GM19328 (cell line): ENCODE data around the gene TSPYL1.

Experiments
- ATAC-seq: cut with Tn5 transposase; IDR thresholded peaks from one replicate; pipeline ENCODE4 v1.9.1; 2021; ENCODE audit warnings: mild to moderate bottlenecking, moderate library complexity; ENCODE audit not compliant: unreplicated experiment

Gene TSPYL1

DNA sequence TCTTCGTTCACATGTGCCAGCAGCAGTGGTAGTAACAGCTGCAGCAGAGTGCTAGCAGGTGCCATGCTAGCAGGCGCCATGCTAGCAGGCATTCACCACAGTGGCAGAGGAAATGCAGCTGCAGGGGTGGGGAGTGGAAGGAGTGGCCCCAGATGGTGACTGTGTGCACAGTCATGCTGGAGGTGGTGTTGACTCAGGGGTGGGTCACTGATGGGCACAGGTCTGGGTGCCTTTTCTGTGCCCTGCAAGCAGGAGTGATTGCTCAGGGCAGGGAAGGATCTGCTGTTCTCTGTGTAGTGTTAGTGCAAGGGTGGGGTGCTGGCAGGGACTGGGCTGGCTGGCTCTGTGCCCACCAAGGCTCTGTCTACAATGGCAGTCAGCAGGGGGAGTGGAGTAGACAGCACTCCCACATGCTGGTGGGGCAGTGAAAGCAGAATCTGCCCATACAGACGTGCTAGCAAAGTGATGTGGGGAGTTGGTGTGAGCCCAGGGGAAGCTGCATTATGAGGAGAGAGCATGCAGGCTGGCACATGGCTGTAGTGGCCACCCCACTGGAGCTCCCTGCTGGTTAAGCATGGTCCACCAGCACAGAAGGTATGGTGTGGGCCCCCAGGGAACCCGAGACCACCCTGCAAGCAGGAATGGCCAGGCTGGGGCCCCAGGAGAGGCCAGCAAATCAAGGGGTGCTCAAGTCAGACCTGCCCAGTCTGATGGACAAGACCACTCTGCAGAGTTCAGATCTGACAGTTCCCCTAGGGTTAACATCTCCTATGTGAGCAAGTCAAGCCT lies 14.5 kb downstream of the TSPYL1 start:
- no peak for ATAC-seq

GRCh38 chr6:116263353-116263752 lies 16.4 kb downstream of the TSPYL1 start:
- ATAC-seq, result no peak

- ATAC-seq, result no peak
Measured at GRCh38 chr6:116258520-116258919, 21.2 kb downstream of the TSPYL1 start.

DNA sequence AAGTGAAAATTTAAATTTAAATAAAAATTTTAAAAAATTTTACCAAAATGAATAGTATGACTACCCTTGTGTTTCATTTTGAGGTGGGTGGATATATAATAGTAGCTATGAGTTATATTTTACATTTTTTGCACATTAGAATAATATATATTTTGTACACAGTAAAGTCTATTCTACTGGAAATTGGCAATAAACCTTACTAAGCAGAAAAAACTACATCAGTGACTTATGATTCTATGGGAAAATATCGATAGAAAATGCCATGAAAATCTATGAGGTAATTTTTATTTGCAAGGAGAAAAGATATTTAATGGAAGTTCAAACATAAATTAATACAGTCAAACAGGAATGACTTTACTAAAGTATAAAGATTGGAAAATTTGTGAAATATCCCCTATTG lies 23.0 kb downstream of the TSPYL1 start:
- no peak for ATAC-seq

DNA sequence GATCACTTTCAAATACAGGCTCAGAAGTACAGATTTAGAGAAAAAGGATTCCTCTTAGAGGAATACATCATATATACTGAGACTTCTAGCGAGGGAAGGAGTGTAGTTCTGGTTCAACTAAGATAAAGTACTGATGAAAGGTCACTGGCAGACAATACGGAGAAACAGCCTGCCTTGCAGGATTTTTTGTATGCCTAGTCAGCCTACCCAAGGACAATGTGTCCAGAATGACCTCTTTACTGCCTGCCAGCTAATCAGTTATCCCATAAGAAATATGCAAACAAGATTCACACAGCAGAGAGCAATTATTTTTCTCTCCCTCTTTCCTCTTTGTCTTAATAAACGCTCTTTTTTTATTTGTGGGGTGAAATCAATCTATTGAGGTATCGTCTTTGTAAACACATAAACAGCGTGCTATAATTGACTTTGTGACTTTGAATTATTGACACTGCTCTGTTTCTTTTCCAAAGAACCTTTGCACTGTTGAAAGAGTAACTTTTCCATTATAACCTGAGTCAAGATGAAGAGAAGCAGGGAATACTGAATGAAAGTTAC lies 24.4 kb downstream of the TSPYL1 start:
- ATAC-seq, result no peak

GRCh38 chr6:116254297-116255056 lies 25.3 kb downstream of the TSPYL1 start:
- peak; percentile 31 for ATAC-seq

DNA sequence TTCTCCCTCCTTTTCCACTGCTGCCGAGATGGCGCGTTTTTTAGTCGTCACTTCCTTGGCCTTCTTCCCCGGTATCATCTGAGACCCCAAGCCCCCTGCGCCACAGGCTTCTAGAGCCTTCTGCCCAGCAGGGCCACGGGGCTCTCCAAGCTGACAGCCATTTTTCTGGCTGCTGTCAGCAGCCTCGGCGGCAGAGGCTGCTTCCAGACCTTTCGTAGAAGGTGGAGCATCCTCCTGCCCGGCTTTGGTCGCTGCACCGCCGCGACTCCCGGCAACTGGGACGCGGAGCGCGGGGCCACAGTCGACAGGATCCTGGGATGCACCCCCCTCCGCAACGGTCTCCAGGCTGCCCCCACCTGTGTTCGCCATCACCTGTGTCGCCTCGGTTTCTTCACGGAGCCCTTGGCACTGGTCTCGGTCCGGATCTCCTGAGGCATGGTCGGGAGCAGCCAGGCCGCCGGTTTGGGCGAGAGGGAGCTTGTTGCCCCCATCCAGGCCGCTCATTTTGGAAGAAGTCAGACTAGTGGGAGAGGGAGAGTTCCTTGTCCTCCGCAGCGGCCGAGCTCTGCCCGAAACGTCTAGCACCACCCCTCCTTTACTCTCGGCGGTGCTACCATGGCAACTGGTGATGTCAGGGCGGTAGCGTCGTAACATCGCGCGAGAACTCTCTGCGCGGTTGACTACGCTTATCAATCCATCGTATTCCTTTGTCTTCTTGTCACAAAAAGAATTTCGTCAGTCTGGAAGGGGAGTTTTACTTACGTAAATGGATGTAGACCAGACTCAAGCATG lies 26.0 kb downstream of the TSPYL1 start, which contains the start of gene TSPYL4:
Gene TSPYL4, minus strand, starts transcription at position 571 of the 792 bp plus-strand sequence. Its CDS starts 67 bp downstream, at position 504.
- ATAC-seq, result peak; percentile 100

DNA sequence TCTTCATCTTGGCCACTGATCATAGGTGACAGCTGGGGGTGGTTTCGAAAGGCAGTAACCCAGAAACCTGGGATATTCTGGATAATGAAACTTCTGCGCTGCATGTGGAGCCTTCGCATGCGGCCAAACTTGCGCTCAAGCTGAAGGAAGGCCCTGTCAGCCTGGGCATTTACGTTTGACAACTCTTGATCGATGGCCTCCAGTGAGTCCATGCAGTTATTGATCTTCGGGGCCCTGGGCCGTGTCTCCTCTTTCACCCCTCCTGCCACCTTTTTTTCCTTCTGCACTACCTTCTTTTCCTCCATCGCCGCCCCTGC lies 26.6 kb downstream of the TSPYL1 start:
- no peak for ATAC-seq

DNA sequence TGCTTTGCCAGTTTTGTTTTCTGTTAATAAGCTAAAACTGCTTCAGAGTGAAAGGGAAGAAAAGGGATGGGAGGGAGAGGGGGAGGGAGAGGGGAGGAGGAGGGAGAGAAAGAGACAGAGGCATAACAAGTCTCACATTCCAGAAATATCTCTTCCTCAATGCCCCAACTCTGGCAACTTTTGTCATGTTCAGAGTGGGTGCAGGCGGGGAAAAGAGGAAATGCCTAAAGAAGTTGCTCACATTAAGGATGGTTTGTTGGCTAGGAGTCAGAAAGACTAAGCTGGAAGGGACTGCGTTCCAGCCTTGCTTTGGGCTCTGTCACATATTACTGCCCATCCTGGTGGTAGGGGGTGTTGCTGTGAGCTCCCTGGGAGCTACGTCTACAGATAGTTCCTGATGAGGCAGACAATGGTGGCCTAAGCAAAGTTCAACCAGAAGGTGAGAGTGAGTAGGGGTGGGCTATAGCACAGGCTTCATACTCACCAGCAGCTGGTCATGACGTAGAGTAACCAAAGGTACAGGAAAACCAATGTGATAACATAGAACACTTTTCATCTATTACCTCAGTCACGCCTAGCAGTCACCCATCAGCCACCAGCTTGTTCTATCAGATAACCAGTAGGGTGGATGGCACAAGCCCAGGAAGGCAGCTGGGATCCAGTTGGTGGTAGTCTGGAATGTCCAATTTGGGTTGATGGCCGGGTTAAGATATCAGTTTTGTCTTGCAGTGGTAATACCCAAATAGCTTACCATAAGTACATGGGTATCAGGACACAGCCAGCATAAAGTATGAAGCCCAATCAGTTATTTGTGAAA lies 28.0 kb downstream of the TSPYL1 start:
- no peak for ATAC-seq

GRCh38 chr6:116248577-116248976 lies 31.2 kb downstream of the TSPYL1 start:
- no peak for ATAC-seq

- ATAC-seq, result no peak
Measured at GRCh38 chr6:116247285-116247684, 32.4 kb downstream of the TSPYL1 start.

- no peak for ATAC-seq
Measured at GRCh38 chr6:116246089-116246488, 33.6 kb downstream of the TSPYL1 start.

- no peak for ATAC-seq
Measured at GRCh38 chr6:116244284-116244683, 35.4 kb downstream of the TSPYL1 start.

DNA sequence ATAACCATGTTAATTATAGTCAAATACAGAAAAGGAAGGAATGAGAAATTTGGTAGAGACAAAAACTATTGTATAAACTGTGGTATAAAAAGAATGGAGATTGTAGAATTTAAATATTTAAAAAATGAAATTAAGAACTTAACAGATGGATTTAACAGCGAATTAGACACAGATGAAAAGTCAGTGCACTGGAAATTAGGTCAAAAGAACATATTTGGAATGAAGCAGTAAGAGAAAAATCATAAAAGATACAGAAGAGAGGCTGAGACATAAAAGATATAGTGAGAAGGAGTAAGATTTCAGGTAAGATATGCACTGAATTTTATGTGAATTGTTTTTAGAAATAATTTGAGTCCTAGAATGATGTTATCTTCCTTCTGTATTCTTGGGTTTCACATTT lies 39.9 kb downstream of the TSPYL1 start:
- no peak for ATAC-seq

GRCh38 chr6:116239256-116239655 lies 40.5 kb downstream of the TSPYL1 start:
- no peak for ATAC-seq

- ATAC-seq, result no peak
Measured at GRCh38 chr6:116238083-116238482, 41.6 kb downstream of the TSPYL1 start.

GRCh38 chr6:116234689-116235088 lies 45.0 kb downstream of the TSPYL1 start:
- no peak for ATAC-seq

GRCh38 chr6:116229287-116229913 lies 50.3 kb downstream of the TSPYL1 start:
- no peak for ATAC-seq
